Measurements from ENCODE around the gene THSD4. TPM values are rescaled to one million over a fixed set of nuclear protein-coding genes. Genes with fewer than 3 reads are reported as not detected.

The THSD4 gene
- total and polyA plus RNA-seq, 4 donors, result 6.0 to 42.4 (median 18.5) TPM

DNA sequence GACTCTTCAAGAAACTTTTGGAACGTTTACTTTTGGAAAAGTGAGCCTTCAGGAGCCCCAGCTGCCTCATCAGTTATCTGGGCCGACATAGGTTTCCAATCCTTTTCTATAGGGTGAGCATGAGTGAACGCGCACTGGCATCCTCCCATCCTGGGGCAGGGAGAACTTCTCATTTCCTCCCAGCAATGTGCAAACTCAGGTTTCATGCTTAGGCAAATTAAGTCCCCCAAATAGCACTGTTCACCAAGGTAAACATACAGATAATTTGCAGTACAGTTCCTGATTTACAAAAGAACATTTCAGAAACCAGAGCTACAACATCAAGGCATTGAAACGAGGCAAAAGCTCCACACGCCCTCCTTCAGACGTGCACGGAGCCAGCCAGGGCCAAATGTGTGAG lies 361.6 kb downstream of the THSD4 start:
- Histone ChIP-seq H3K4me3 (no peak overlapping the region), H3K36me3 (ENCODE audit: control insufficient read depth in 4 of 4, insufficient read depth in 4 of 4, low read length in 4 of 4) (peaks cover 0 to 2% (median 0%) of the 10 kb centered on the region in 4 donors), H3K9ac (ENCODE audit: insufficient read depth in 1 of 2, low read length in 2 of 2) (no peak overlapping the region), H3K4me1 (ENCODE audit: control insufficient read depth in 5 of 5, insufficient read depth in 5 of 5, low read length in 5 of 5) (peaks cover 0 to 9% (median 0%) of the 10 kb centered on the region in 5 donors), H3K27ac (ENCODE audit: low read depth in 1 of 2, low read length in 1 of 2) (no peak overlapping the region), H3K9me3 (ENCODE audit: control insufficient read depth in 4 of 4, insufficient read depth in 3 of 4, low read length in 3 of 4) (no peaks in the 10 kb centered on the region), H3K27me3 (ENCODE audit: control insufficient read depth in 3 of 3, insufficient read depth in 3 of 3, low read length in 2 of 3) (no peaks in the 10 kb centered on the region)
- TF ChIP-seq, protein P1, sequence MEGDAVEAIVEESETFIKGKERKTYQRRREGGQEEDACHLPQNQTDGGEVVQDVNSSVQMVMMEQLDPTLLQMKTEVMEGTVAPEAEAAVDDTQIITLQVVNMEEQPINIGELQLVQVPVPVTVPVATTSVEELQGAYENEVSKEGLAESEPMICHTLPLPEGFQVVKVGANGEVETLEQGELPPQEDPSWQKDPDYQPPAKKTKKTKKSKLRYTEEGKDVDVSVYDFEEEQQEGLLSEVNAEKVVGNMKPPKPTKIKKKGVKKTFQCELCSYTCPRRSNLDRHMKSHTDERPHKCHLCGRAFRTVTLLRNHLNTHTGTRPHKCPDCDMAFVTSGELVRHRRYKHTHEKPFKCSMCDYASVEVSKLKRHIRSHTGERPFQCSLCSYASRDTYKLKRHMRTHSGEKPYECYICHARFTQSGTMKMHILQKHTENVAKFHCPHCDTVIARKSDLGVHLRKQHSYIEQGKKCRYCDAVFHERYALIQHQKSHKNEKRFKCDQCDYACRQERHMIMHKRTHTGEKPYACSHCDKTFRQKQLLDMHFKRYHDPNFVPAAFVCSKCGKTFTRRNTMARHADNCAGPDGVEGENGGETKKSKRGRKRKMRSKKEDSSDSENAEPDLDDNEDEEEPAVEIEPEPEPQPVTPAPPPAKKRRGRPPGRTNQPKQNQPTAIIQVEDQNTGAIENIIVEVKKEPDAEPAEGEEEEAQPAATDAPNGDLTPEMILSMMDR (IDR thresholded peaks at IDR 0.05; ENCODE audit: control extremely low read depth, extremely low read depth), result no peak
- 77 to 84% methylated on average over 8 of the region's 8 CpGs for WGBS, 2 donors
- DNase-seq, result no peak
- no peak for ATAC-seq (ENCODE audit: insufficient read depth, low FRiP score)

DNA sequence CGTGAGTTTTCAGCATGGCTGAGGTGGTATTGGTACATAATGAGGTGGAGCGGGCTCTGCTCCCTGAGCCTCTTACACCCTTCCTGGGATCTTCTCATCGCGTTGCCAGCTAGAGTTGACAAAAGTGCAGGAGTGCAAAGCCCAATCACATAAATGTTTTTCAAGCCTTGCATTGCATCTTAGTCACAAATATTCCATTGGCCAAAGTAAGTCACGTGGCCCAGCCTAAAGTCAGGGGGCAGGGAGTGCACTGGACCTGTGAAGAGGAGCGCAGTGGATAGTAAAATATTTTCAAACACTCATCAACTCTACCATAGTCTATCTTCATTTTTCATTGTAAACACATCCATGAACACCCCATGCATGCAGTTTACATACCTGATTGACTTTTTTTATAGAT lies 365.3 kb downstream of the THSD4 start:
- no peak overlapping the region for H3K27ac ChIP-seq (ENCODE audit: low read depth in 1 of 2, low read length in 1 of 2)
- ATAC-seq (ENCODE audit: insufficient read depth, low FRiP score), result no peak
- H3K4me1 ChIP-seq (ENCODE audit: control insufficient read depth in 5 of 5, insufficient read depth in 5 of 5, low read length in 5 of 5), result no peaks in the 10 kb centered on the region
- no peaks in the 10 kb centered on the region for H3K9me3 ChIP-seq (ENCODE audit: control insufficient read depth in 4 of 4, insufficient read depth in 3 of 4, low read length in 3 of 4)
- H3K36me3 ChIP-seq (ENCODE audit: control insufficient read depth in 4 of 4, insufficient read depth in 4 of 4, low read length in 4 of 4), result peaks cover 0 to 2% (median 0%) of the 10 kb centered on the region in 4 donors
- TF ChIP-seq, protein P1 (IDR thresholded peaks at IDR 0.05; ENCODE audit: control extremely low read depth, extremely low read depth), result no peak
- H3K27me3 ChIP-seq (ENCODE audit: control insufficient read depth in 3 of 3, insufficient read depth in 3 of 3, low read length in 2 of 3), result no peaks in the 10 kb centered on the region
- WGBS, 2 donors, result 81 to 86% methylated on average over 6 of the region's 6 CpGs
- DNase-seq, result no peak
- H3K4me3 ChIP-seq, result no peak overlapping the region
- H3K9ac ChIP-seq (ENCODE audit: insufficient read depth in 1 of 2, low read length in 2 of 2), result no peak overlapping the region

DNA sequence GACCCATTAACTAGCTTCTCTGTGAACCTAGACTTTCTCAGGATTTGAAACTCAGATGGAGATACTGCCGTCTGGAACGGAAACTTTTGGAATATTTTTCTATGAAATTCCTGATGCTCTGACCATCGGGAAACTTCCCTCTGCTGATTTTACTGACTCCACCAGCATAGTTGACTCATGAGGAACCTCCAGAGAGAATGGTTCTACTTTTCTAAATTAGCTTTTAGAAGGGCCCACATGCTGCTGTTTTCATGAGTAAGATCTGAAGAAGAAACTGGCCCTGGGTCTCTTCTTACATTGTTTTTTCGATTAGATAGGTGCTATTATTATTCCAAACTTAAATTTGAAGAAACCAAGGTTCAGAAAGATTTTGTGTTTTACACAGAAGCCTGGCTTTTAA lies 368.8 kb downstream of the THSD4 start:
- no peak for DNase-seq
- 90 to 94% methylated on average over 4 of the region's 4 CpGs for WGBS, 2 donors
- H3K36me3 ChIP-seq (ENCODE audit: control insufficient read depth in 4 of 4, insufficient read depth in 4 of 4, low read length in 4 of 4), result no peaks in the 10 kb centered on the region
- TF ChIP-seq, protein P1 (IDR thresholded peaks at IDR 0.05; ENCODE audit: control extremely low read depth, extremely low read depth), result no peak
- H3K4me1 ChIP-seq (ENCODE audit: control insufficient read depth in 5 of 5, insufficient read depth in 5 of 5, low read length in 5 of 5), result peaks cover 0 to 5% (median 0%) of the 10 kb centered on the region in 5 donors
- no peak overlapping the region for H3K27ac ChIP-seq (ENCODE audit: low read depth in 1 of 2, low read length in 1 of 2)
- no peaks in the 10 kb centered on the region for H3K9me3 ChIP-seq (ENCODE audit: control insufficient read depth in 4 of 4, insufficient read depth in 3 of 4, low read length in 3 of 4)
- H3K9ac ChIP-seq (ENCODE audit: insufficient read depth in 1 of 2, low read length in 2 of 2), result no peak overlapping the region
- H3K27me3 ChIP-seq (ENCODE audit: control insufficient read depth in 3 of 3, insufficient read depth in 3 of 3, low read length in 2 of 3), result no peaks in the 10 kb centered on the region
- ATAC-seq (ENCODE audit: insufficient read depth, low FRiP score), result no peak
- H3K4me3 ChIP-seq, result no peak overlapping the region

DNA sequence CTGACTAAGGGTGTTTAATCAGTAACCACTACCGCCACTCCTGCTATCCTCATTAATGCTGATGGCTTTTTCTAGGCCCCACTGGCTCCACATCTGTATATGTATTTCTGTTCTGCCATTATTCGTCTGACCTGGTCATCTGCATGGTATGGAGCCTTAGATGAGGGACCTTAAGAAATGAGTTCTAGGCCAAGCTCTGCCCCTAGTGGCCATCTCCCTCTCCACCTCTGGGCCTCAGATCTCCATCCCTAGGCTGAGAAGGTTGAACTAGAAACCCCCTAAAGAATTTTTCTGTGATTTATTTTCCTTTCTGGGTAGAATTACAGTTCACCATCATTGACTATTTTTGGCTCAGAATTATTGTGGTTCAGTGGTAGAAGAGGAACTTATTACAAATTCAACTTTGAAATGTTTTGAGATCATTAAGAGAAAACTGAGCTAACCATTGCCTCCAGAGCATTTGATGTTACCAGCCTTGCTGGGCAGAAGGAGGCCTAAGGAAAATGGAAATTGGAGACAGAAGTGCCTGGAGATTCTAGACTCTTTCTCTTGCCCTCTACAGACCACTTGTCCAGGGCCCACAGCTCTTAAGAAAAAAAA lies 369.9 kb downstream of the THSD4 start:
- TF ChIP-seq, protein P1 (IDR thresholded peaks at IDR 0.05; ENCODE audit: control extremely low read depth, extremely low read depth), result no peak
- H3K9me3 ChIP-seq (ENCODE audit: control insufficient read depth in 4 of 4, insufficient read depth in 3 of 4, low read length in 3 of 4), result no peaks in the 10 kb centered on the region
- H3K9ac ChIP-seq (ENCODE audit: insufficient read depth in 1 of 2, low read length in 2 of 2), result no peak overlapping the region
- peaks cover 0 to 5% (median 0%) of the 10 kb centered on the region in 5 donors for H3K4me1 ChIP-seq (ENCODE audit: control insufficient read depth in 5 of 5, insufficient read depth in 5 of 5, low read length in 5 of 5)
- H3K4me3 ChIP-seq, result no peak overlapping the region
- H3K36me3 ChIP-seq (ENCODE audit: control insufficient read depth in 4 of 4, insufficient read depth in 4 of 4, low read length in 4 of 4), result no peaks in the 10 kb centered on the region
- no peak overlapping the region for H3K27ac ChIP-seq (ENCODE audit: low read depth in 1 of 2, low read length in 1 of 2)
- H3K27me3 ChIP-seq (ENCODE audit: control insufficient read depth in 3 of 3, insufficient read depth in 3 of 3, low read length in 2 of 3), result no peaks in the 10 kb centered on the region
- ATAC-seq (ENCODE audit: insufficient read depth, low FRiP score) (no peak), DNase-seq (no peak)
- 97 to 98% methylated on average over 2 of the region's 2 CpGs for WGBS, 2 donors

All from lung (tissue), 12 donors.